Hypothalamus (tissue), 51 donors: ENCODE measurements around the gene JAZF1.

Experiments
- DNase-seq, 51 donors: peaks; one replicate each; lab custom pipeline; 2025; lab: John Stamatoyannopoulos, UW

Gene JAZF1

DNA sequence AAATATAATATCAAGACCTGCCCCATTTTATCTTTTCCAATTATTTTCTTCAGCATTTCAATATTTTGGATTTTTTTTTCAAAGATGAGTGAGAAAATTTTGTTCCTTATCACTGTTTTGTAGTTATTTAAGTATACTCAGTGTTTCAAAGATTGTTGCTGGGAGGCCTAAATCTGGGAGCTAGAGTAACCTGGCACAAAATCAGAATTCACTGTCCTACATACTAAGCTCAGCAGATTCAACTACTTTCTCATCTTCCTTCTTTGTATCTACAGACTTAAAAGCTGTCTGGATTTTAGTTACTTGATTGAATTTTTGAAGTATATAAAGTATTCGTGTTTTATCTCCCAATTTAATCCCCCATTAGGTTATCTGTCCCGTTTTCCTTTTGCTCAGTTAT lies 354.7 kb downstream of the JAZF1 start:
- no peak for DNase-seq

DNA sequence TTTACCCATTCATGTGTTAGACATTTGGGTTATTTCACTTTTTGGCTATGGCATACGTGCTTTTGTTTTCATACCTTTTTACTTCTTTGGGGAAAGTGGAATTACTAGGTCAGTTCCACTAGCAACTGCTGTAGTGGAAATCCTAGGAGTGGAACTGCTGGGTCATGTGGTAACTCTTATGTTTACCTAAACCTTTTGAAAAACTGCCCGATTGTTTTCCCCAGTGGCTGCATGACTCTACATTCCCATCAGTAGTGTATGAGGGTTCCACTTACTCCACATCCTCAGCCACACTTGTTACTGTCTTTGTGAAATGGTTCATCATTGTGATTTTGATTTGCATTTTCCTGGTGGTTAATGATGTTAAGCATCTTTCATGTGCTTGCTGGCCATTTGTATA lies 358.4 kb downstream of the JAZF1 start:
- DNase-seq = no peak

DNA sequence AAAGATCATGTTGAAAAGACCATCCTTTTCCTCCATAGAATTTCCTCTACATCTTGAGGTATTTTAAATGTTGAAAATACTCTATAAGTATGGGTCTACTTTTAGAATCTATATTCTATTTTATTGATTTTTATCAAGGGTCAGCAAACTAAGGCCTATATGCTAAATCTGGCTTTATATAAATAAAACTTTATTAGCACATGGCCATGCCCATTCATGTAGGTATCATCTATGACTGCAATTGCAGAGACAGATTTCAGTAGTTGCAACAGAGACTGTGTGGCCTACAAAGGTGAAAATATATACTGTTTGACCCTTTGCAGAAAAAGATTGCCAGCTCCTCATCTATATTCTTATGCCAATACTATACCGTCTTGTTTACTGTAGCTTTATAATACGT lies 367.9 kb downstream of the JAZF1 start:
- DNase-seq = no peak

DNA sequence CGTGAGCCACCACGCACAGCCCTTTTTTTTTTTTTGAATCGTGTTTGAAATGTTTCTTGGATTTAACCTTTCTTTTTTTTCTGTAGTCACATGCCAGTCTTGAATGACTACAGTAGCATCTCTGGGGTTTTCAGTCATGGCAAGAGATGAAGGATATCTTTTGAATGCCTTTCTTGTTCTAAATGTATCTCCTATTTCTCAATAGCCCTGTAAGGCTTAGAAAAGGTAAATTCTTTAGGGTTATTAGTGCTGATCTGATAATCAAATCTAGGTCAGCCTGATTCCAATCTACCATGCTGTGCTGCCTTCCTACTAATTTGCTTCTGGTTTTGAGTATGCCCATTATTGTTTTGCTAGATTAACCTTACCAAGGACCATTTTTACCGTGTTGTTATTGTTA lies 370.4 kb downstream of the JAZF1 start:
- no peak for DNase-seq

DNA sequence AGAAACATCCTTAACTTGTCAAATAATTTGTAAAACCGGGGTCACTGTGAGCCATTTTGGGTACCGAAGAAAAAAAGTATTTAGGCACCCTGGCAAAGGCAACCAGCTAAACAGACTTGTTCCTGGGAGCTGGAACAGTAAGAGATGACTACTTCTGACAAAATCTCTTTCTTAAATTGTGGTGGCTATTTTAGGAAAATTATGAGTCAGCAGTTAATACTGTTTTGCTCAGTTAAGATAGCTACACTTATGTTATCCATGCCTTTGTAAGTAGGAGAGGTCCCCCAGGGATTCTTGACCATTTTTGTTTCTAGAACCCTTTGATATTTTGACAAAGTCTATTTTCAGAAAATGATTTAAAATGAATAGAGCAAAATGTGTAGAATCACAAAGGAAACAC lies 372.0 kb downstream of the JAZF1 start:
- no peak for DNase-seq

DNA sequence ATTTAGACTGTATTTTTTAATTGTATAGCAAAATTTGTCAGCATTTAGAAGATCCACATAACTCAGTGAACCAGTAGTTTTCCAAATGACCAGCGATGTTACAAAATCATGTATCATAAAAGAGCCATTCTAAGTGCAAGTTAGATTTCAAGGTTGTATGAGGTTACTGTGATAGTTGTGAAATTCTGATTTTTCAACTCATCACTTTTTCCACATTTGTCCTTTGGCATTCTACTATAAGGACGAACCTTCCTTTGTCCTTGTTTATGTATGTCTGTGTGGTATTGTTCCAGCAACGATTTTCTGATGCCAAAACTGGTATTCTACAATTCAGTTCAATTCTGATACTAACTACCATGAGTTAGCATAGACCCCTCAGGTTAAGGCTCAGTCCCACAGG lies 376.5 kb downstream of the JAZF1 start:
- DNase-seq = no peak

DNA sequence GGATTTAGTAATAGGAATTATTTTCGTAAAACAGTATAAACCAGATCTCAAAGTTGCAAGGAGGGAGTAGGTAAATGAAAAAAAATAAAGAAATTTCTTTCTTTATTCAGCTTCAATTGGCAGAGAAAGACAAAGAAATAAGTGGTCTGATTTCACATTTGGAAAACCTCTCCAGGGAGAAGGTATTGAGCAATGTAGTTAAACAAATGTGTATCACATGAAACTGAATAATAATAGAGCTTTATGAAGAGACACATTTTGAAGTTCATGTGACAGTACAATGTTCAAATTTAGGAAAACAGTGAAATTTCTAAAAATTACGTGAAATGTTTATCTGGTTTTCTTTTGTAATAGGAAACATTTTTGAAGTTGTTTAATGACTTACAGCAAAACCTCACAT lies 377.6 kb downstream of the JAZF1 start:
- no peak for DNase-seq

DNA sequence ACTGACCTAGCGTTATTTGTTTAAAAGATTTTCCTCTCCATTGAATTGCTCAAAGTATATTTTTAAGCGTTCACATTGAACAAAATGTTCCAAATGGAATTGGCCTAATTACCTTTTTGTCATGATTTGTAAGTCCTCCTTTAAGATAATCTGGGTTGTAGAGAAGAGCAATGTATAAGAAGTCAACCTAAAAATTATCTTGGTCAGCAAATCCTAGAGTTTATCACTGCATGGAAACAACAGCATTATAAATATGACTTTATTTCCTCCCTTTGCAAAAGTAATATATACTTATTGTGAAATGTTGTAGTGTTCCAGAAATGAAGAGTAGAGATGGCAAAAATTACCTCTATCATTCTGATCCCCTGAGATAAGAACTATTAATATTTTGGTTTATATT lies 381.4 kb downstream of the JAZF1 start:
- DNase-seq = no peak

DNA sequence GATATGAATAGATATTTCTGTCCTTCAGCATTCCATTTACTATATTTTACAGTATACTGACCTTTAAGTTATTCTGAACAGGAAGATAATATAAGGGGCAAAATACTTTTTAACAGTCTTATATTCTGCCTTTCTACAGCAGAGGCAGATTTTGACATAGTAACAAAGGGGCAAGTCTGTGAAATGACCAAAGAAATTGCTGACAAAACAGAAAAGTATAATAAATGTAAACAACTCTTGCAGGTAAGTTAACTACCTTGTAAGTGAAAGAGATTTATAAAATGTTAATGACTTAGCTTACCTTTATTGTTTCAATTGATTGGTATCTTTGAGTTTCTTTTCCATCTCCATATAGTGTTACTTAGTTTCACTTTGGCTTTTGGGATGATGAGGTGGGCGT lies 384.6 kb downstream of the JAZF1 start:
- no peak for DNase-seq

DNA sequence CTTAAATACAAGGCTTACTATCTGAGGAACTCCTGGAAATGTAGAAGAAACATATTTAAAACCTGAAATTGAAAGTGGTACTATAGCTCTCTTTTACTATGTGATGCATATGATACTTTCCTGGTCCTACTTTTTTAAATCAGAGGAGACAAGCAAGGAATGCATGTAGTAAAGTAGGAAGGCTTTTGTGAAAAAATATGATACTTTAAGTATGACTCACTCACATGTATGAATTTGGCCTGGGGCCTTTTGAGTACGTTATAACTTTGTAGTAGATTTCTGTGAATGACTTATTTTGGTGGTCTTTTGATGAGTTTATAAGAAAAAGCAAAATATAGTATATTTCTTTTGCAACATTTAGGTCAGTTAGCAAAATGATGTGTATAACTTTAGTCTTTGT lies 386.8 kb downstream of the JAZF1 start:
- DNase-seq = no peak

DNA sequence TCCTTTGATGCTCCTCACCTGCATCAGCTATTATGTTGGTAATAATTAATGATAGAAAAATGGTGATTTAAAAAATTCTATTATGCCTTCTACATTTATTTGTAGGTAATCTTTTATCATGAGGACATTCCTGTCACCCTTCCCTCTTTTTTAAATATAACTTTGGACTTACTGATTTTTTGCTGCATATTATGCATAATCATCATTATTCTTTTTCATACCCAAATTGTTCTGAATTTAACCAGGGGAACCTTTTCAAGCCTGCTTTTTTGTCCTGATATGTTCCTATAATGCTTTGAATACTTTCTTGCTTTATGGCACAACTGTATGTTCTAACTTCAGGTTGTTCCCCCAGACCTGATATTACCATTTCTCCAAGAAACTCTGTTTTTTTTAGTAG lies 392.2 kb downstream of the JAZF1 start:
- no peak for DNase-seq

DNA sequence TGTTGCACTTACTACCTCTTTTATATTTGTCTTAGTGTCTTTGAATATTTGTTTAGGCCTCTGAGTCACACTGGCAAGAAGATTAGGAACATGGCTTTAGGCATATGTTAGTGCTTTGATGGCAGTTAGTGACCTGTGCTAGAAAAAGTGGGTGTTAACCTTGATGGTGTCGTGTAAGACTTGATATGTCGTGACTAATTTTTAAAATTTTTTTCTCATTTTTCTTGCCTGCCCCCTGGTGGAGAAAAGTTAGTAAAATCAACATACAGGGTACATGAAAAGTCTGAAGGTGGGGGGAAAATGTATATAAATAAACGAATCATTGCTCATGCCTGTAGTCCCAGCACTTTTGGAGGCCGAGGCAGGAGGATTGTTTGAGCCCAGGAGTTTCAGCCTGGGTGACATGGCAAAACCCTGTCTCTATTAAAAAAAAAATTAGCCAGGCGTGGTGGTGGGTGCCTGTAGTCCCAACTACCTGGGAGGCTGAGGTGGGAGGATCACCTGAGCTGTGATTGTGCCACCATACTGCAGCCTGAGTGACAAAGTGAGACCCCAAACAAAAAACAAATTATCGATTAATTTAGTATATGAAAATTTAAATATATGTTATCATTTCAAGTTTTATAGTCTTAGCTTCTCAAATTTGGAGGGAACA lies 396.1 kb downstream of the JAZF1 start:
- DNase-seq = no peak

DNA sequence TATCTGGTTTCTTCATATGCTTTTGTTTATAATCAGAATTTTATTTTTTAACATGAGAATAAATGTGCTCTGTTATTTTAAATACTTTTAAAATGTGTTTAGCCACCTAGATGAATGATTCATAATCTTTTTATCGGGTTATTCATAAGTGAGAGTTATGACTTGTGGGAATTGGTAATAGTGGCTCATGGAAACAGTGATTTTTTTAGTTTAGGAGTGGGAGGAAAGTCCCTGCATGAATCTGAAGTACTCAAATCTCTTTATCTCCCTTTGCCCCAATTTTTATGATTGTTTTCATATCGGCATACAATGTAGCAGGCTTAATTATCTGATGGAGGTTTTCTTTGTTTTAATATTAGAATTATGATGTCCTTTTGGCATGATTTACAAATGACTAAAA lies 397.7 kb downstream of the JAZF1 start:
- DNase-seq = no peak

DNA sequence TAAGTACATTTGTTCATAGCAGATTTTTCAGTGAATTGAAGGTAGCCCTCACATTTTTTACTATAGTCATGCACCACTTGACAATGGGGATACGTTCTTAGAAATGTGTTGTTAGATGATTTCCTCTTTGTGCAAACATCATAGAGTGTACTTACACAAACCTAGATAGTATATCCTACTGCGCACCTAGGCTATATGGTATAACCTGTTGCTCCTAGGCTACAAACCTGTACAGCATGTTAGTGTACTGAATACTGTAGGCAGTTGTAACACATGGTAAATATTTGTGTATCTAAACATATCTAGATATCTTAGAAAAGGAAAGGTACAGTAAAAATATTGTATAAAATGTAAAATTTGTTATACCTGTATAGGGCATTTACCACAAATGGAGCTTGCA lies 399.4 kb downstream of the JAZF1 start:
- no peak for DNase-seq
